H9 (cell line): ENCODE results near the gene TPPP. TPM values are rescaled to one million over a fixed set of nuclear protein-coding genes. Genes with fewer than 3 reads are reported as not detected.

ENCODE experiments used
- DNase-seq: peaks from one replicate; pipeline ENCODE4 v3.0.0-alpha.2; 2017
- H2AFZ ChIP-seq: one replicate; pipeline ENCODE4 v1.6.1; 2013; ENCODE audit warnings: mild to moderate bottlenecking, low read length, control low read depth, moderate library complexity
- H2AK5ac ChIP-seq: 2 replicates; pipeline ENCODE4 v1.6.1; 2013; ENCODE audit warnings: low read length, control low read depth, mixed read lengths; ENCODE audit not compliant: insufficient read length
- H2BK120ac ChIP-seq: one replicate; pipeline ENCODE4 v1.6.1; 2013; ENCODE audit warnings: low read depth, mild to moderate bottlenecking, low read length, control low read depth, inconsistent platforms; ENCODE audit not compliant: poor library complexity, severe bottlenecking
- H2BK12ac ChIP-seq: 2 replicates; pipeline ENCODE4 v1.6.1; 2013; ENCODE audit warnings: low read length, control low read depth, mixed read lengths, low read depth; ENCODE audit not compliant: insufficient read length
- H2BK15ac ChIP-seq: 2 replicates; pipeline ENCODE4 v1.6.1; 2013; ENCODE audit warnings: low read depth, low read length, control low read depth
- H2BK20ac ChIP-seq: one replicate; pipeline ENCODE4 v1.6.1; 2013; ENCODE audit warnings: low read depth, mild to moderate bottlenecking, low read length, control low read depth, inconsistent platforms; ENCODE audit not compliant: poor library complexity, severe bottlenecking
- H2BK5ac ChIP-seq: 2 replicates; pipeline ENCODE4 v1.6.1; 2013; ENCODE audit warnings: low read length, control low read depth, mixed read lengths; ENCODE audit not compliant: insufficient read length
- H3K14ac ChIP-seq: 2 replicates; pipeline ENCODE4 v1.6.1; 2013; ENCODE audit warnings: low read length, control low read depth; ENCODE audit not compliant: insufficient read depth
- H3K18ac ChIP-seq: 2 replicates; pipeline ENCODE4 v1.6.1; 2013; ENCODE audit warnings: low read depth, mild to moderate bottlenecking, mixed read lengths, low read length, control low read depth; ENCODE audit not compliant: insufficient read length
- H3K23ac ChIP-seq: 2 replicates; pipeline ENCODE4 v1.6.1; 2013; ENCODE audit warnings: low read length, control low read depth, mixed read lengths, low read depth; ENCODE audit not compliant: insufficient read length
- H3K23me2 ChIP-seq: 2 replicates; pipeline ENCODE4 v1.6.1; 2013; ENCODE audit warnings: low read depth, mild to moderate bottlenecking, mixed read lengths, low read length, control low read depth; ENCODE audit not compliant: insufficient read length, poor library complexity, severe bottlenecking
- H3K27ac ChIP-seq: 2 replicates; pipeline ENCODE4 v1.5.1; 2013; ENCODE audit warnings: low read length, control low read depth, mixed read lengths, low read depth; ENCODE audit not compliant: insufficient read length
- H3K27me3 ChIP-seq: 2 replicates; pipeline ENCODE4 v1.6.1; 2013; ENCODE audit warnings: low read length, control low read depth, inconsistent platforms; ENCODE audit not compliant: insufficient read depth
- H3K4ac ChIP-seq: 2 replicates; pipeline ENCODE4 v1.6.1; 2013; ENCODE audit warnings: low read depth, mild to moderate bottlenecking, control low read depth, inconsistent platforms, low read length, moderate library complexity
- H3K4me1 ChIP-seq: 2 replicates; pipeline ENCODE4 v1.6.1; 2013; ENCODE audit warnings: low read length, control low read depth, inconsistent platforms; ENCODE audit not compliant: insufficient read depth
- H3K4me2 ChIP-seq: 2 replicates; pipeline ENCODE4 v1.6.1; 2013; ENCODE audit warnings: low read length, control low read depth, mixed read lengths; ENCODE audit not compliant: insufficient read length, insufficient read depth
- H3K56ac ChIP-seq: 2 replicates; pipeline ENCODE4 v1.6.1; 2013; ENCODE audit warnings: low read depth, mild to moderate bottlenecking, mixed read lengths, low read length, control low read depth; ENCODE audit not compliant: insufficient read length
- H3K79me1 ChIP-seq: 2 replicates; pipeline ENCODE4 v1.6.1; 2013; ENCODE audit warnings: low read depth, mild to moderate bottlenecking, moderate library complexity, low read length, control low read depth, inconsistent platforms; ENCODE audit not compliant: insufficient read depth, poor library complexity, severe bottlenecking
- H3K79me2 ChIP-seq: 2 replicates; pipeline ENCODE4 v1.6.1; 2013; ENCODE audit warnings: low read length, control low read depth, inconsistent platforms; ENCODE audit not compliant: insufficient read depth
- H3K9ac ChIP-seq: 2 replicates; pipeline ENCODE4 v1.6.1; 2013; ENCODE audit warnings: low read length, control low read depth, mixed read lengths; ENCODE audit not compliant: insufficient read length; ENCODE audit errors: extremely low read depth
- H3K9me3 ChIP-seq: one replicate; pipeline ENCODE4 v1.6.1; 2013; ENCODE audit warnings: low read depth, low read length, inconsistent platforms; ENCODE audit not compliant: control insufficient read depth
- H3T11ph ChIP-seq: one replicate; pipeline ENCODE4 v1.6.1; 2013; ENCODE audit warnings: mild to moderate bottlenecking, low read length, control low read depth, inconsistent platforms
- H4K20me1 ChIP-seq: one replicate; pipeline ENCODE4 v1.6.1; 2013; ENCODE audit not compliant: control insufficient read depth, insufficient read length, insufficient read depth
- H4K5ac ChIP-seq: 2 replicates; pipeline ENCODE4 v1.6.1; 2013; ENCODE audit warnings: low read depth, mild to moderate bottlenecking, mixed read lengths, low read length, control low read depth; ENCODE audit not compliant: insufficient read length
- H4K8ac ChIP-seq: replicated peaks from 2 replicates; pipeline ENCODE4 v1.6.1; 2013; ENCODE audit warnings: low read length, control low read depth, mixed read lengths, low read depth; ENCODE audit not compliant: insufficient read length
- H4K91ac ChIP-seq: 2 replicates; pipeline ENCODE4 v1.6.1; 2013; ENCODE audit warnings: low read depth, mild to moderate bottlenecking, moderate library complexity, mixed read lengths, low read length, control low read depth; ENCODE audit not compliant: insufficient read length
- H3K27ac Mint-ChIP-seq, 3 experiments: 2 replicates in 2 of 3; 3 replicates in 1 of 3; pipeline ENCODE4 v1.8.0; 2020 to 2021; ENCODE audit warnings: mixed read lengths in 3 of 3, mild to moderate bottlenecking in 1 of 3, moderate library complexity in 1 of 3
- H3K27me3 Mint-ChIP-seq: 2 replicates; pipeline ENCODE4 v1.8.0; 2021; ENCODE audit warnings: low read depth, mild to moderate bottlenecking, moderate library complexity, mixed read lengths
- H3K36me3 Mint-ChIP-seq, 3 experiments: 2 replicates in 2 of 3; 3 replicates in 1 of 3; pipeline ENCODE4 v1.8.0; 2020 to 2021; ENCODE audit warnings: low read depth in 3 of 3, mixed read lengths in 3 of 3; ENCODE audit not compliant: insufficient read depth in 1 of 3
- H3K4me1 Mint-ChIP-seq, 2 experiments: 2 replicates each; pipeline ENCODE4 v1.8.0; 2020; ENCODE audit warnings: mixed read lengths in 2 of 2
- H3K4me3 Mint-ChIP-seq, 2 experiments: 2 replicates in 1 of 2; 3 replicates in 1 of 2; pipeline ENCODE4 v1.8.0; 2020 to 2021; ENCODE audit warnings: mild to moderate bottlenecking in 2 of 2, mixed read lengths in 2 of 2, moderate library complexity in 1 of 2
- H3K9me3 Mint-ChIP-seq, 2 experiments: 2 replicates in 1 of 2; 3 replicates in 1 of 2; pipeline ENCODE4 v1.8.0; 2020; ENCODE audit warnings: mild to moderate bottlenecking in 2 of 2, mixed read lengths in 2 of 2, moderate library complexity in 1 of 2
- WGBS: extraction: QIAGEN DNeasy Blood & Tissue Kit; methylation state at CpG from one replicate; pipeline ENCODE4 v1.1.7; 2013; ENCODE audit warnings: missing lambda C conversion rate, low lambda C conversion rate, mixed read lengths; ENCODE audit not compliant: insufficient read length; ENCODE audit errors: extremely low coverage; 5-methylcytosine and 5-hydroxymethylcytosine counted together
- total RNA-seq: library from RNA; stranded (reverse); gene quantifications from 2 replicates; pipeline ENCODE4 v1.2.1, GENCODE V29; 2021
- TF ChIP-seq, protein P1 (sequence below): fragments of 200-600 bp; sonication (generic); conservative IDR thresholded peaks from 3 replicates; pipeline ENCODE4 v1.8.0; 2021; ENCODE audit warnings: antibody characterized with exemption, mild to moderate bottlenecking

The TPPP gene
- total RNA-seq, 1 experiment from 2014 or later = 0.44 TPM

DNA sequence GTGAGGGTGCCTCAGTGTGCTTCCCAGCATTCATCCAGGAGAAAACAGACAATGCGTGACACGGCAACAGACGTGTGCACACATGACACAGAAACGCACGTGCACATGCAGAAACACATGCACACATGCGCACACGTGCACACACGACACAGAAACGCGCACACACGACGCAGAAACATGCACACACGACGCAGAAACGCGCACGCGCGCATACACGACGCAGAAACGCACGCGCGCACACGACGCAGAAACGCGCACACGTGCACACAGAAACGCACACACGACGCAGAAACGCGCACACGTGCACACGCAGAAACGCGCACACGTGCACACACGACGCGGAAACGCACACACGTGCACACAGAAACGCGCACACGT is 16.5 kb downstream of the TPPP start:
- Histone ChIP-seq H2BK120ac (no peak overlapping the region), H3T11ph (no peak overlapping the region), H4K20me1 (no peaks in the 10 kb centered on the region), H3K23ac (no peak overlapping the region), H4K91ac (no peak overlapping the region), H3K18ac (no peak overlapping the region), H4K5ac (no peak overlapping the region), H3K4me2 (no peak overlapping the region), H2BK20ac (no peak overlapping the region), H3K56ac (no peak overlapping the region), H3K27ac (no peak overlapping the region), H3K4ac (no peak overlapping the region), H2AK5ac (no peak overlapping the region), H3K4me1 (no peaks in the 10 kb centered on the region), H3K79me2 (no peaks in the 10 kb centered on the region), H2AFZ (no peak overlapping the region), H3K9me3 (no peaks in the 10 kb centered on the region), H3K9ac (no peak overlapping the region), H2BK12ac (no peak overlapping the region), H3K23me2 (no peaks in the 10 kb centered on the region), H3K79me1 (no peaks in the 10 kb centered on the region), H2BK15ac (no peak overlapping the region), H3K14ac (no peak overlapping the region), H3K27me3 (no peaks in the 10 kb centered on the region; the same call in 1 of the 2 replicates), H2BK5ac (no peak overlapping the region), H4K8ac (no peak overlapping the region)
- H3K4me3 Mint-ChIP-seq = no peak overlapping the region
- peak; percentile 17 for DNase-seq
- WGBS = no CpG with 5 or more reads among the region's 48 CpGs
- H3K27me3 Mint-ChIP-seq = peaks cover 50% of the 10 kb centered on the region
- no peak overlapping the region; a peak in 1 of 7 replicates for H3K27ac Mint-ChIP-seq
- no peaks in the 10 kb centered on the region for H3K9me3 Mint-ChIP-seq
- H3K4me1 Mint-ChIP-seq = peaks cover 5 to 9% of the 10 kb centered on the region in 2 experiments
- H3K36me3 Mint-ChIP-seq = no peaks in the 10 kb centered on the region
- TF ChIP-seq, protein P1, sequence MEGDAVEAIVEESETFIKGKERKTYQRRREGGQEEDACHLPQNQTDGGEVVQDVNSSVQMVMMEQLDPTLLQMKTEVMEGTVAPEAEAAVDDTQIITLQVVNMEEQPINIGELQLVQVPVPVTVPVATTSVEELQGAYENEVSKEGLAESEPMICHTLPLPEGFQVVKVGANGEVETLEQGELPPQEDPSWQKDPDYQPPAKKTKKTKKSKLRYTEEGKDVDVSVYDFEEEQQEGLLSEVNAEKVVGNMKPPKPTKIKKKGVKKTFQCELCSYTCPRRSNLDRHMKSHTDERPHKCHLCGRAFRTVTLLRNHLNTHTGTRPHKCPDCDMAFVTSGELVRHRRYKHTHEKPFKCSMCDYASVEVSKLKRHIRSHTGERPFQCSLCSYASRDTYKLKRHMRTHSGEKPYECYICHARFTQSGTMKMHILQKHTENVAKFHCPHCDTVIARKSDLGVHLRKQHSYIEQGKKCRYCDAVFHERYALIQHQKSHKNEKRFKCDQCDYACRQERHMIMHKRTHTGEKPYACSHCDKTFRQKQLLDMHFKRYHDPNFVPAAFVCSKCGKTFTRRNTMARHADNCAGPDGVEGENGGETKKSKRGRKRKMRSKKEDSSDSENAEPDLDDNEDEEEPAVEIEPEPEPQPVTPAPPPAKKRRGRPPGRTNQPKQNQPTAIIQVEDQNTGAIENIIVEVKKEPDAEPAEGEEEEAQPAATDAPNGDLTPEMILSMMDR = no peak
